GM19043 (cell line): Measurements from ENCODE around the gene NXPH1.

Experiments used
- ATAC-seq: cut with Tn5 transposase; IDR thresholded peaks from one replicate; pipeline ENCODE4 v1.9.1; 2021; ENCODE audit warnings: low read depth; ENCODE audit not compliant: unreplicated experiment

The NXPH1 gene

DNA sequence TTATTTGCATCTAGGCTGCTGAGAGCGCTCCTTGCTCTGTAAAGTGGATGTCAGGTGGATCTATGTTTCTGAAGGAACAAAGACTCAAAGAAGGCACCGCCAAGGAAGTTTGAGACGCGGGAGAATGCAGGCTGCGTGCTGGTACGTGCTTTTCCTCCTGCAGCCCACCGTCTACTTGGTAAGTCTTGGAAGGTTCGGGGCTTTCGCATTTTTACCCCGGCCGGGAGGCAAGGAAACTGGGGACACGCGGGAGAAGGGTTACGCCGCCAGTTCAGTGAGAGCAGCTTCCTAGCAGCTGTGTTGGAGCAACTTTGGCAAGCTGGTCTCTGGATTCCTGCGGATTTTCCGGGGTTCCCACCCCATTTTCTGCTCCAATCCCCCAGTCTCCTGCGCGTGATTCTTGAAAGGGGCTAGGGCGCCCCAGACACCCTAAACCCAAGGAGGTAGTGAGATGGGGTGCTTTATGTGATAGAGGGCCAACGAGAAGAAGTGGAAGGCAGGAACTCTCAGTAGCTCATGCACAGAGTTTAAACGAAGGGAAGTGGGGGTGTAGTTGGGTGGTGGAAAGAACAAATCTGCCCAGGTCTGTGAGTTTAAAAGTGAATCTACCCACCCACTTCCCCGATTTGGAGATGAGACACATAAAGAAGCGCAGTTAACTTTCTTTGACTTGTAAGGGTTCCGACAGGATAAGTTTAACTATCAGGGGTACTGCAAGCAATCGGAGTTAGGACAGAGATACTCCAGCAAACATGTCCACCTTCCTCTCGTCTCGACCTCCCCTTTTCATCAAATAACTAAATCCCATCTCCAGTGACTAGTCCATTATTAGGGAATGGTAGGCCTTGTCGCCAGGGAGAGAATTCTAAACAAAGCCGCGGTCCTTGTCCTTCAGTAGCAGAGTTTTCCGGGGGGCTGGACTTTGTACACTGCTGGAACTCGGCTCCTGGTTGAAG lies 2.5 kb downstream of the NXPH1 start:
- no peak for ATAC-seq

GRCh38 chr7:8436965-8437364 lies 3.6 kb downstream of the NXPH1 start:
- peak; percentile 72 for ATAC-seq

- no peak for ATAC-seq
Measured at GRCh38 chr7:8437606-8438005, 4.2 kb downstream of the NXPH1 start.

DNA sequence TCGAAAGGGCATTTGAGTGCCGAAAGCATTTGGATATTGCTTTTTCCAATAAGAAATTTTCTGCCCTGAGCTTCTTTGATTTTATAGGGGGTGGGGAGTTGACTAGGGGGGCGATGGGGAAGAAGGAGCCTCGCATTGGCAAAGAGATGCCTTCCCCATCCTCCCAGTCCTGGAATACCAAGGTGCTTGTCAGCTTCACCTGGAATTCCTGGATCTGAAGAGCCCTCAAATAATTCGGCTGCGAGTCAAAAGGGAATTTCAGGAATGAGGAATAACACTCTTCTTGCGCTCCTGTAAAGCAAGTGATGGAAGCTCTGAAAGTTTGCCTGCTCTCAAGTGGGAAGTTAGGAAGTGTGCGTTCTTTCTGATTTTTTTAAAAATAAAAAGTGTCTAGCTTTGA lies 7.3 kb downstream of the NXPH1 start:
- no peak for ATAC-seq

GRCh38 chr7:8441106-8441965 lies 7.9 kb downstream of the NXPH1 start:
- ATAC-seq: no peak

- ATAC-seq: no peak
Measured at GRCh38 chr7:8442051-8442813, 8.8 kb downstream of the NXPH1 start.

DNA sequence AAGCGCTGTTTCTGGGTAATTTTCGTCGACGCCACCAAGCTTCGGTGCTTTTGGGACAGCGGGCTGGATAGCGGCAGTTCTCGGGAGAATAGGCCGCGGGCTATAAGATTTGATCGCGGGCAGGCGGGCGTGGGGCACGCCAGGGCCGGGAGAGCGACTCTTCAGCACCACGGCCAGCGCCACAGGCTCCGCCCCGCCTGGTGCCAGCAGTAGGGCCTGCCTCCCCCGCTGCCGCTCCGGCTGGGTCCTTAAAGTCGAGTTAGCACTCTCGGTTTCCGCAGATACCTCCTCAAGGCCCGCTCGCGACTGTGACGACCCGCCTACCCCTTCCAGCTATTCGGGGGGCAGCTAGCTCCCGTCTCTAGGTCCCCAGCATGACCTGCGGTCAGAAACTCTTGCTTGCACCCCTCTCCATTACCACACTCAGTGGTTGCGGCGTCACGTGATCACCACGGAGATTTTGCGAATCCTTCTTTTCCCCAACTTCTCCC lies 9.4 kb downstream of the NXPH1 start:
- peak; percentile 70 for ATAC-seq

DNA sequence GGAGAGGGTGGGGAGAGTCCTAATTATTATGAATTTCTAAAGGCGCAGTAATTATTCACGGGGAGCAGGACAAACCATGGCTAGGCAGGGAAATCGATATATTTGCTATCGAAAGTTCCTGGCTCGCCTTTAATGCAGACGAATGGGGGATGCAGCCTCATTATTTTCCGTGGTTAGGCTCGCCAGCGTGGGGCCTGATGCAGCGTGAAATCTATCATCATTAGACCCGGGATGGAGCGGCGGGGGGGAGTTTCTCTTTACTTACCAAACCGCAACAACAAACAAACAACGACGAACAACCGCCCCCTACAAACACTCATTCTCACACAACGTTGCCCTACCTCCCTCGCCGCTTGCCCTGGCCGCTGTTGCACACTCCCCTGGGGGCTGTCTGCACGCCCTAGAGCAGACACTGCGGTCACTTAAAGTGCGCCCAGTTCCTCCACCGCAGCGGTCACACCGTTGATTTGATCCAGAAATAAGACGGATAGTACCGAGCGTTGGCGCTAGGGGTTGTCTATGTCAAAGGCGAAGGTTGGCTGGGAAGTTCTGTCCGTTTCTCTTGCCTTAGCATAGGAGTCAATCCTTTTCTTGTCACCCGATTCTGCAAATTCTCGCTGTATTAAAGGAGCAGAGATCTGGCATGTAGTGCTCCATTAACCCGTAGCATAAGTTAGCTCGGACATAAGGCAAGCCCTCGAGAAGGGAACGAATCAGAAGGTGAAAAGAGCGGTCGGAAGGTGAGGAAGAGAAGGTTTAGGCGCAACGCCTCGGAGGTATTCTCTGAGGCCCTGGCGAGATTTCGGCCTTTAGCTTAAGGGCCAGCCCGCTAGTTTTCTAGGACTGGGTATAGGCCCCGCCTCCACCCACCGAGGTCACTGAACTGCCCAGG lies 10.4 kb downstream of the NXPH1 start:
- no peak for ATAC-seq

GRCh38 chr7:8444468-8444769 lies 11.0 kb downstream of the NXPH1 start:
- ATAC-seq: no peak

- no peak for ATAC-seq
Measured at GRCh38 chr7:8453535-8453934, 20.1 kb downstream of the NXPH1 start.

DNA sequence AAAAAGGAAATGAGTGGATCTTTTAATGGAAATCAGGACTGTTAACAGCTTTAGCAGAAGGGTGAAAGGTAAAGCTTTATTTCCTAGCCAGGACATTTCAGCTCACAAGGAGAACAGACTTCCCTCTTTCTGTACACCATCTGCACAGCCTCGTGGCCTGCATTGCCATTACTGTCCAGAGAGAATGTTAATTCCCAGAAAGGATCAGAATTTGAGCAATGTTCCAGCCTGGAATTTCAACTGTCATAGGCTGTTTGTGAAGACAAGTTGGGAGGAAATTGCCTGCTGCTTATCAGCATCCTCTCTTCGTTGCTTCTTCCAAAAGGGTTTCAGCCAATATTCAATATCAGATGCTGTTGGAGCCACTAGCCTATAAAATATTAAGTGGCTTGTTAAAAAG lies 22.0 kb downstream of the NXPH1 start:
- no peak for ATAC-seq

- no peak for ATAC-seq
Measured at GRCh38 chr7:8462309-8462708, 28.9 kb downstream of the NXPH1 start.

DNA sequence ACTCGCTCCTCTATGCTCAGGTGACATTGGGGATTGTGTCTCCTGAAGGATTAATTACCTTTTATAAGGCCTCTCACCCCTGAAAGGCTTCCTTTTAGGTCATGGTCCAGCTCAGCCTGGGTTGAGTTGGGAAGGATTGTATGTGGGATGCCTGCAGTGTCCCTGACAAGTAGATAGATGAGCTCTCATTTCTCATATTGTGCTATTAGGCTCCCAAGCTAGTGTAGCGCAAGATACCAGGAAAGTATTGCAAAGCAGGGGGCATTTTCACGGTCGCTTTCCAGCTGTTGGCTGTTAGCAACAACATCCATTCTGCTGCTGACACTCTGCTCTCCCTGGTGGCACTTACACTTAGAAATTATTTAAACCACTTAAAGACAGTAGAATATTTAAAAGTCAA lies 31.9 kb downstream of the NXPH1 start:
- no peak for ATAC-seq

DNA sequence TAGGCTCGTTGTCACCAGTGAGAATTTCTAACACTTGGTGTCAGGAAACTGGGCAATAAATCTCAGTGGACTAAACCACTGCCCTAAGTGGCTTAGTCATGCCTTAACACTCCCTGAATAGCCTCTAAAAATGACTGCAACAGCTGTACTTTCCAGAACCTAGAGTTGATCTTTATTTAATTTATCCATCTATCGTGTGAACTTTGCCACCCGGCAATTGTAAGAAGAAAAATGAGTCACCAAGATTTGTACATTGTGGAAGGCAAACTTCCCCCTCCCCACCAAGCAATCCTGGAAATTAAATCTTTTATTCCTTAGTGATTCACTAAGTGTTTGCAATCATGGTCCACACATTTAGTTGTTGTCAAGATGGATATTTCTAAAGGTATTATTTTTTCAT lies 47.1 kb downstream of the NXPH1 start:
- no peak for ATAC-seq

- ATAC-seq: no peak
Measured at GRCh38 chr7:8481096-8481495, 47.7 kb downstream of the NXPH1 start.

DNA sequence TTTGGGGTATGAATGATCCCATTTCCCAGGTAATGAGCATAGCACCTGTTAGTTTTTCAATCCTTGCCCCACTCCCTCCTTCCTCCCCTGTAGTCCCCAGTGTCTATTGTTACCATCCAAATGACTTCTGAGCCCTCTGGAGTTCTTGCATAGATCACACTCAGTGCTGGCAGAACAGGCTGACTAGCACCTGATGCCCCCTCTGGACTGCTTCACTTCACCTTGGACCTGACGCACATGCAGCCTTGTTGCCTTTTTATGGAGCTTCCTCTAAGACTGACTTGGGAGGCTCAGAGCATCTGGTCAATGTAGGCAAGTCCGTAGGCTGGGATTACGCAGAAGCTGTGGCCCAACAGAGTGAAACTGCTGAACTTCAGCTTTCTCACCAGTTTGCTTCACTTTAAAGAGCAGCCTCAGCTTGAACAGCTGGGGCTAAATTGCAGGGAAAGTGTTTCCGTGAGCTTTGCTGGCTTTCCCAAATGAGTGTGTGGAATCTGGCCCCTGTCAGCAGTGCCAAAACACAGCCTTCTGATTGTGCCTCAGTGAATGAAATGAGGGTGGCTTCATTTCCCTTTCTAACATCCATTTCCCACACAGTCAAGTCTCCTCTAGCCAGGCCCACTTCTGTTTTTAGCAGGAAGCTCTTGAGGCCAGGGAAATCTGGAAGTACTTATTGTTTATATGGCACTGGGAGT lies 48.5 kb downstream of the NXPH1 start:
- no peak for ATAC-seq

GRCh38 chr7:8490391-8491045 lies 57.1 kb downstream of the NXPH1 start:
- no peak for ATAC-seq

GRCh38 chr7:8491106-8491505 lies 57.7 kb downstream of the NXPH1 start:
- ATAC-seq: no peak
